ENCODE data around the gene WNT7B.

DNA sequence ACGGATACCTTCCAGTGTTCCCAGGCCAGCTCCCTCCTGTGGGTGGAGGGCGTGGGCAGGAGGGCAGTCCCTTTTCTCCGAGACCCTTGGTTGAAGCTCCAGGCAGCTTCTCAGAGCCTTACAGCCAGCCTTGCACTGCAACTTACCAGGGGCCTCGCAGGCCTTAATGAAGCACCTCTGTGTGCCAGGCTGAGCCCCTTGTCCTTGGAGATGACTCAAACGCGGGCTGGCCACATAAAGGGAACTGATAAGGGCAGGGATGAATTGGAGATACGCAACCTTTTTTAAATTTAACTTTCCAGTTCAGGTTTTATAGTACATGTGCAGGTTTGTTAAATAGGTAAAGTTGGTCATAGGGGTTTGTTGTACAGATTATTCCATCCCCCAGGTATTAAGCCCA is 72.7 kb downstream of the WNT7B start:
- TF ChIP-seq, protein P1, sequence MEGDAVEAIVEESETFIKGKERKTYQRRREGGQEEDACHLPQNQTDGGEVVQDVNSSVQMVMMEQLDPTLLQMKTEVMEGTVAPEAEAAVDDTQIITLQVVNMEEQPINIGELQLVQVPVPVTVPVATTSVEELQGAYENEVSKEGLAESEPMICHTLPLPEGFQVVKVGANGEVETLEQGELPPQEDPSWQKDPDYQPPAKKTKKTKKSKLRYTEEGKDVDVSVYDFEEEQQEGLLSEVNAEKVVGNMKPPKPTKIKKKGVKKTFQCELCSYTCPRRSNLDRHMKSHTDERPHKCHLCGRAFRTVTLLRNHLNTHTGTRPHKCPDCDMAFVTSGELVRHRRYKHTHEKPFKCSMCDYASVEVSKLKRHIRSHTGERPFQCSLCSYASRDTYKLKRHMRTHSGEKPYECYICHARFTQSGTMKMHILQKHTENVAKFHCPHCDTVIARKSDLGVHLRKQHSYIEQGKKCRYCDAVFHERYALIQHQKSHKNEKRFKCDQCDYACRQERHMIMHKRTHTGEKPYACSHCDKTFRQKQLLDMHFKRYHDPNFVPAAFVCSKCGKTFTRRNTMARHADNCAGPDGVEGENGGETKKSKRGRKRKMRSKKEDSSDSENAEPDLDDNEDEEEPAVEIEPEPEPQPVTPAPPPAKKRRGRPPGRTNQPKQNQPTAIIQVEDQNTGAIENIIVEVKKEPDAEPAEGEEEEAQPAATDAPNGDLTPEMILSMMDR (IDR thresholded peaks at IDR 0.05): no peak
- TF ChIP-seq POLR2A (IDR thresholded peaks at IDR 0.05): no peak

Measured in testis (tissue), 2 donors.